NT2/D1 (cell line): ENCODE data around the gene ELMO3.

Experiments
- DNase-seq: peaks from one replicate; pipeline ENCODE4 v3.0.0-alpha.2; 2011; ENCODE audit warnings: low read depth, low spot score
- H3K27me3 ChIP-seq: 2 replicates; pipeline ENCODE4 v1.6.0; 2011; ENCODE audit warnings: mild to moderate bottlenecking; ENCODE audit not compliant: insufficient read length, insufficient read depth
- H3K36me3 ChIP-seq: 2 replicates; pipeline ENCODE4 v1.6.1; 2011; ENCODE audit warnings: mild to moderate bottlenecking, low read length, mixed read lengths; ENCODE audit not compliant: insufficient read depth, insufficient read length
- H3K4me1 ChIP-seq: 2 replicates; pipeline ENCODE4 v1.5.1; 2011; ENCODE audit not compliant: insufficient read depth, insufficient read length
- H3K4me3 ChIP-seq: 2 replicates; pipeline ENCODE4 v1.5.1; 2011; ENCODE audit warnings: low read depth; ENCODE audit not compliant: insufficient read length
- H3K9ac ChIP-seq: 2 replicates; pipeline ENCODE4 v1.6.0; 2011; ENCODE audit warnings: low read depth; ENCODE audit not compliant: insufficient read length
- H3K9me3 ChIP-seq: 2 replicates; pipeline ENCODE4 v1.5.1; 2011; ENCODE audit warnings: mild to moderate bottlenecking, low read length; ENCODE audit not compliant: insufficient read depth
- SUZ12 ChIP-seq: IDR thresholded peaks from 2 replicates; pipeline ENCODE4 v1.6.1; 2011; ENCODE audit not compliant: insufficient read length, insufficient read depth; ENCODE audit errors: extremely low read depth
- YY1 ChIP-seq: IDR thresholded peaks from 2 replicates; pipeline ENCODE4 v1.6.1; 2011; ENCODE audit not compliant: insufficient read length, insufficient read depth
- ZNF274 ChIP-seq: IDR thresholded peaks from 2 replicates; pipeline ENCODE4 v1.6.1; 2011; ENCODE audit warnings: mild to moderate bottlenecking, low read depth, low read length

ELMO3 gene

GRCh38 chr16:67202956-67203493, 4.1 kb downstream of the ELMO3 start:
- Histone ChIP-seq H3K27me3 (no peaks in the 10 kb centered on the region), H3K4me3 (no peak overlapping the region), H3K9ac (no peak overlapping the region), H3K9me3 (no peaks in the 10 kb centered on the region), H3K36me3 (peaks cover 67% of the 10 kb centered on the region), H3K4me1 (peaks cover 16% of the 10 kb centered on the region)
- TF ChIP-seq SUZ12 (no peak), YY1 (no peak), ZNF274 (no peak)
- DNase-seq: no peak

GRCh38 chr16:67204076-67204475, 5.1 kb downstream of the ELMO3 start:
- Histone ChIP-seq H3K9ac (no peak overlapping the region), H3K9me3 (no peaks in the 10 kb centered on the region), H3K4me3 (no peak overlapping the region), H3K36me3 (peaks cover 58% of the 10 kb centered on the region), H3K4me1 (peaks cover 20% of the 10 kb centered on the region), H3K27me3 (no peaks in the 10 kb centered on the region)
- DNase-seq: no peak
- TF ChIP-seq ZNF274 (no peak), YY1 (no peak), SUZ12 (no peak)

GRCh38 chr16:67206129-67206837, 7.4 kb downstream of the ELMO3 start:
- no peaks in the 10 kb centered on the region for H3K9me3 ChIP-seq
- H3K9ac ChIP-seq: peak overlapping the region; percentile 21
- peaks cover 40% of the 10 kb centered on the region for H3K36me3 ChIP-seq
- no peaks in the 10 kb centered on the region for H3K27me3 ChIP-seq
- H3K4me3 ChIP-seq: no peak overlapping the region
- TF ChIP-seq SUZ12 (no peak), YY1 (no peak), ZNF274 (no peak)
- no peak for DNase-seq
- H3K4me1 ChIP-seq: peaks cover 25% of the 10 kb centered on the region

GRCh38 chr16:67206838-67207248, 7.9 kb downstream of the ELMO3 start:
- TF ChIP-seq SUZ12: no peak
- no peak for TF ChIP-seq ZNF274
- no peak for TF ChIP-seq YY1
- H3K27me3 ChIP-seq: no peaks in the 10 kb centered on the region
- H3K4me3 ChIP-seq: no peak overlapping the region
- no peak for DNase-seq
- peaks cover 35% of the 10 kb centered on the region for H3K36me3 ChIP-seq
- H3K9ac ChIP-seq: no peak overlapping the region
- peaks cover 25% of the 10 kb centered on the region for H3K4me1 ChIP-seq
- no peaks in the 10 kb centered on the region for H3K9me3 ChIP-seq

- Histone ChIP-seq H3K36me3 (peaks cover 28% of the 10 kb centered on the region), H3K9ac (peak overlapping the region; percentile 44), H3K27me3 (no peaks in the 10 kb centered on the region), H3K4me1 (peaks cover 25% of the 10 kb centered on the region), H3K9me3 (no peaks in the 10 kb centered on the region), H3K4me3 (no peak overlapping the region)
- no peak for TF ChIP-seq ZNF274
- TF ChIP-seq YY1: no peak
- no peak for TF ChIP-seq SUZ12
- no peak for DNase-seq
Observed at GRCh38 chr16:67207249-67208091, 8.5 kb downstream of the ELMO3 start.

GRCh38 chr16:67208154-67208896, 9.4 kb downstream of the ELMO3 start:
- H3K27me3 ChIP-seq: no peaks in the 10 kb centered on the region
- TF ChIP-seq SUZ12 (no peak), YY1 (no peak), ZNF274 (no peak)
- peak overlapping the region; percentile 44 for H3K9ac ChIP-seq
- no peaks in the 10 kb centered on the region for H3K9me3 ChIP-seq
- DNase-seq: no peak
- H3K4me1 ChIP-seq: peaks cover 25% of the 10 kb centered on the region
- H3K4me3 ChIP-seq: no peak overlapping the region
- peaks cover 20% of the 10 kb centered on the region for H3K36me3 ChIP-seq

GRCh38 chr16:67209565-67209964, 10.6 kb downstream of the ELMO3 start:
- H3K36me3 ChIP-seq: peaks cover 9% of the 10 kb centered on the region
- DNase-seq: no peak
- no peaks in the 10 kb centered on the region for H3K9me3 ChIP-seq
- peaks cover 25% of the 10 kb centered on the region for H3K4me1 ChIP-seq
- H3K27me3 ChIP-seq: no peaks in the 10 kb centered on the region
- TF ChIP-seq YY1 (no peak), ZNF274 (no peak), SUZ12 (no peak)
- H3K4me3 ChIP-seq: no peak overlapping the region
- H3K9ac ChIP-seq: no peak overlapping the region
